Activated naive CD8-positive, alpha-beta T cell treated with anti-CD3 and anti-CD28 coated beads, Interleukin-2, amount 50 U/mL, for 24 hours (primary cell): ENCODE results near the gene NAT9.

ENCODE experiments used
- ATAC-seq: fragments of 150-1000 bp; cut with Tn5 transposase; one replicate; pipeline ENCODE4 v1.10.0; 2021
- DNase-seq: peaks from one replicate; pipeline ENCODE4 v3.0.0; 2021
- H3K27ac Mint-ChIP-seq: one replicate; pipeline ENCODE4 v1.8.0; 2021; ENCODE audit warnings: mild to moderate bottlenecking, mixed read lengths
- H3K27me3 Mint-ChIP-seq: one replicate; pipeline ENCODE4 v1.8.0; 2021; ENCODE audit warnings: mixed read lengths
- H3K36me3 Mint-ChIP-seq: one replicate; pipeline ENCODE4 v1.8.0; 2021; ENCODE audit warnings: low read depth, mixed read lengths
- H3K4me1 Mint-ChIP-seq: one replicate; pipeline ENCODE4 v1.8.0; 2021; ENCODE audit warnings: mixed read lengths
- H3K4me3 Mint-ChIP-seq: one replicate; pipeline ENCODE4 v1.8.0; 2021; ENCODE audit warnings: mild to moderate bottlenecking, moderate library complexity, mixed read lengths
- H3K9me3 Mint-ChIP-seq: one replicate; pipeline ENCODE4 v1.8.0; 2021; ENCODE audit warnings: mixed read lengths

NAT9 gene

GRCh38 chr17:74797824-74798223 lies 21.7 kb upstream of the NAT9 start:
- ATAC-seq (no peak), DNase-seq (no peak)
- H3K9me3 Mint-ChIP-seq: no peaks in the 10 kb centered on the region
- no peaks in the 10 kb centered on the region for H3K27me3 Mint-ChIP-seq
- H3K36me3 Mint-ChIP-seq: peaks cover 12% of the 10 kb centered on the region
- no peaks in the 10 kb centered on the region for H3K4me1 Mint-ChIP-seq
- no peak overlapping the region for H3K27ac Mint-ChIP-seq
- H3K4me3 Mint-ChIP-seq: no peak overlapping the region

- peaks cover 11% of the 10 kb centered on the region for H3K36me3 Mint-ChIP-seq
- DNase-seq: no peak
- no peaks in the 10 kb centered on the region for H3K27me3 Mint-ChIP-seq
- no peaks in the 10 kb centered on the region for H3K4me1 Mint-ChIP-seq
- H3K27ac Mint-ChIP-seq: no peak overlapping the region
- no peak for ATAC-seq
- H3K9me3 Mint-ChIP-seq: no peaks in the 10 kb centered on the region
- no peak overlapping the region for H3K4me3 Mint-ChIP-seq
These were observed 20.7 kb upstream of the NAT9 start for GRCh38 chr17:74796866-74797265.

GRCh38 chr17:74796211-74796610 lies 20.1 kb upstream of the NAT9 start:
- Mint-ChIP-seq H3K27me3 (no peaks in the 10 kb centered on the region), H3K36me3 (peaks cover 13% of the 10 kb centered on the region)
- ATAC-seq: no peak

GRCh38 chr17:74795327-74796020 lies 19.3 kb upstream of the NAT9 start:
- no peak overlapping the region for H3K4me3 Mint-ChIP-seq
- H3K9me3 Mint-ChIP-seq: no peaks in the 10 kb centered on the region
- no peaks in the 10 kb centered on the region for H3K27me3 Mint-ChIP-seq
- ATAC-seq (no peak), DNase-seq (no peak)
- no peak overlapping the region for H3K27ac Mint-ChIP-seq
- H3K36me3 Mint-ChIP-seq: peaks cover 13% of the 10 kb centered on the region
- peaks cover 11% of the 10 kb centered on the region for H3K4me1 Mint-ChIP-seq

More at GRCh38 chr17:74796211-74796610, 20.1 kb upstream of the NAT9 start:
- no peak overlapping the region for H3K4me3 Mint-ChIP-seq
- H3K9me3 Mint-ChIP-seq: no peaks in the 10 kb centered on the region
- no peak overlapping the region for H3K27ac Mint-ChIP-seq
- H3K4me1 Mint-ChIP-seq: peaks cover 4% of the 10 kb centered on the region
- DNase-seq: no peak

- H3K4me1 Mint-ChIP-seq: peaks cover 14% of the 10 kb centered on the region
- H3K27me3 Mint-ChIP-seq: no peaks in the 10 kb centered on the region
- H3K9me3 Mint-ChIP-seq: no peaks in the 10 kb centered on the region
- ATAC-seq (no peak), DNase-seq (no peak)
- H3K4me3 Mint-ChIP-seq: no peak overlapping the region
- peaks cover 17% of the 10 kb centered on the region for H3K36me3 Mint-ChIP-seq
- no peak overlapping the region for H3K27ac Mint-ChIP-seq
These were observed 16.5 kb upstream of the NAT9 start for GRCh38 chr17:74792586-74793105.

- no peak for DNase-seq
- Mint-ChIP-seq H3K9me3 (no peaks in the 10 kb centered on the region), H3K4me1 (peaks cover 29% of the 10 kb centered on the region), H3K4me3 (no peak overlapping the region), H3K36me3 (peaks cover 11% of the 10 kb centered on the region), H3K27me3 (no peaks in the 10 kb centered on the region), H3K27ac (no peak overlapping the region)
- no peak for ATAC-seq
These were observed 14.3 kb upstream of the NAT9 start for GRCh38 chr17:74790161-74791058.

- Mint-ChIP-seq H3K4me1 (peaks cover 46% of the 10 kb centered on the region), H3K27ac (no peak overlapping the region), H3K36me3 (peaks cover 15% of the 10 kb centered on the region), H3K9me3 (no peaks in the 10 kb centered on the region), H3K27me3 (no peaks in the 10 kb centered on the region), H3K4me3 (no peak overlapping the region)
- no peak for DNase-seq
- no peak for ATAC-seq
These were observed 10.4 kb upstream of the NAT9 start for GRCh38 chr17:74786431-74787055.

- Mint-ChIP-seq H3K9me3 (no peaks in the 10 kb centered on the region), H3K27ac (no peak overlapping the region), H3K36me3 (peaks cover 13% of the 10 kb centered on the region), H3K27me3 (no peaks in the 10 kb centered on the region), H3K4me1 (peaks cover 45% of the 10 kb centered on the region), H3K4me3 (no peak overlapping the region)
- ATAC-seq (no peak), DNase-seq (no peak)
These were observed 9.8 kb upstream of the NAT9 start for GRCh38 chr17:74785981-74786360.

GRCh38 chr17:74785096-74785980 lies 9.2 kb upstream of the NAT9 start:
- H3K4me3 Mint-ChIP-seq: no peak overlapping the region
- peaks cover 45% of the 10 kb centered on the region for H3K4me1 Mint-ChIP-seq
- no peaks in the 10 kb centered on the region for H3K9me3 Mint-ChIP-seq
- peak; percentile 75 for ATAC-seq
- peak overlapping the region; percentile 40 for H3K27ac Mint-ChIP-seq
- no peaks in the 10 kb centered on the region for H3K27me3 Mint-ChIP-seq
- peaks cover 10% of the 10 kb centered on the region for H3K36me3 Mint-ChIP-seq
- peak; percentile 20 for DNase-seq

- no peaks in the 10 kb centered on the region for H3K27me3 Mint-ChIP-seq
- H3K4me3 Mint-ChIP-seq: no peak overlapping the region
- no peak for ATAC-seq
- no peak for DNase-seq
- peaks cover 7% of the 10 kb centered on the region for H3K36me3 Mint-ChIP-seq
- no peaks in the 10 kb centered on the region for H3K9me3 Mint-ChIP-seq
- H3K4me1 Mint-ChIP-seq: peaks cover 54% of the 10 kb centered on the region
- H3K27ac Mint-ChIP-seq: peak overlapping the region; percentile 49
These were observed 8.1 kb upstream of the NAT9 start for GRCh38 chr17:74784125-74784810.

- DNase-seq (no peak), ATAC-seq (no peak)
- Mint-ChIP-seq H3K4me1 (peaks cover 63% of the 10 kb centered on the region), H3K36me3 (peaks cover 4% of the 10 kb centered on the region), H3K27ac (no peak overlapping the region), H3K27me3 (no peaks in the 10 kb centered on the region), H3K9me3 (no peaks in the 10 kb centered on the region), H3K4me3 (no peak overlapping the region)
These were observed 6.4 kb upstream of the NAT9 start for GRCh38 chr17:74782571-74782970.

- Mint-ChIP-seq H3K4me1 (peaks cover 65% of the 10 kb centered on the region), H3K27me3 (no peaks in the 10 kb centered on the region), H3K9me3 (no peaks in the 10 kb centered on the region), H3K36me3 (peaks cover 10% of the 10 kb centered on the region), H3K4me3 (no peak overlapping the region), H3K27ac (peak overlapping the region; percentile 90)
- DNase-seq (peak; percentile 34), ATAC-seq (peak; percentile 22)
These were observed 4.5 kb upstream of the NAT9 start for GRCh38 chr17:74780443-74781238.

GRCh38 chr17:74779948-74780400 lies 3.8 kb upstream of the NAT9 start:
- peaks cover 10% of the 10 kb centered on the region for H3K36me3 Mint-ChIP-seq
- peak; percentile 59 for DNase-seq
- peak overlapping the region; percentile 90 for H3K27ac Mint-ChIP-seq
- H3K4me3 Mint-ChIP-seq: peak overlapping the region; percentile 67
- peak; percentile 68 for ATAC-seq
- peaks cover 64% of the 10 kb centered on the region for H3K4me1 Mint-ChIP-seq
- H3K27me3 Mint-ChIP-seq: no peaks in the 10 kb centered on the region
- no peaks in the 10 kb centered on the region for H3K9me3 Mint-ChIP-seq
